Measurements from ENCODE around the gene SYT14. TPM values are rescaled to one million over a fixed set of nuclear protein-coding genes. Genes with fewer than 3 reads are reported as not detected.

Gene SYT14
- total RNA-seq, 4 donors from 2014 or later: 0.11 to 0.42 (median 0.15) TPM

DNA sequence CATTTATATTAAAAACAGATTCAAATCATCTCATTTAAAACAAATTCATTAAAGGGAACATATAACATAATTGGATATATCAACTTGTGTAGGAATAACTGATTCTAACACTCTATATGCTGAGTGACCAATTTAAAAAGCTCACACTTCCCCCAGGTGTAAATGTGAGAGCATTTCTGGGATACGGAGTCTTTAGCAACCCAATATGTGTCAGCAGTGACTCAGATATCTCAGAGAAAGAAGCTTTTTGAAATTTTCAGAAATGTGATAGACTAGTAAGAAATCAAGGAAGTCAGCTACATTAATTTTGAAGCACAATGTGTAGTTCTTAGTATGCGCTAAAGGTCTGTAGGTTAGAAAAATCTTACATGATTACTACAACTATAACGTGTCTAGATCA, 206.7 kb downstream of the SYT14 start:
- no peak for DNase-seq (ENCODE audit: extremely low spot score)
- Histone ChIP-seq H3K27ac (replicated peaks in 1 of 4) (no peak overlapping the region), H3K36me3 (no peaks in the 10 kb centered on the region), H3K9me3 (no peaks in the 10 kb centered on the region), H3K27me3 (peaks cover 0 to 6% (median 0%) of the 10 kb centered on the region in 4 donors), H3K4me3 (no peak overlapping the region), H3K4me1 (no peaks in the 10 kb centered on the region)
- TF ChIP-seq EP300 (IDR thresholded peaks at IDR 0.05): no peak
- no peak for TF ChIP-seq POLR2AphosphoS5 (IDR thresholded peaks at IDR 0.05)
- TF ChIP-seq, protein P1, sequence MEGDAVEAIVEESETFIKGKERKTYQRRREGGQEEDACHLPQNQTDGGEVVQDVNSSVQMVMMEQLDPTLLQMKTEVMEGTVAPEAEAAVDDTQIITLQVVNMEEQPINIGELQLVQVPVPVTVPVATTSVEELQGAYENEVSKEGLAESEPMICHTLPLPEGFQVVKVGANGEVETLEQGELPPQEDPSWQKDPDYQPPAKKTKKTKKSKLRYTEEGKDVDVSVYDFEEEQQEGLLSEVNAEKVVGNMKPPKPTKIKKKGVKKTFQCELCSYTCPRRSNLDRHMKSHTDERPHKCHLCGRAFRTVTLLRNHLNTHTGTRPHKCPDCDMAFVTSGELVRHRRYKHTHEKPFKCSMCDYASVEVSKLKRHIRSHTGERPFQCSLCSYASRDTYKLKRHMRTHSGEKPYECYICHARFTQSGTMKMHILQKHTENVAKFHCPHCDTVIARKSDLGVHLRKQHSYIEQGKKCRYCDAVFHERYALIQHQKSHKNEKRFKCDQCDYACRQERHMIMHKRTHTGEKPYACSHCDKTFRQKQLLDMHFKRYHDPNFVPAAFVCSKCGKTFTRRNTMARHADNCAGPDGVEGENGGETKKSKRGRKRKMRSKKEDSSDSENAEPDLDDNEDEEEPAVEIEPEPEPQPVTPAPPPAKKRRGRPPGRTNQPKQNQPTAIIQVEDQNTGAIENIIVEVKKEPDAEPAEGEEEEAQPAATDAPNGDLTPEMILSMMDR (IDR thresholded peaks at IDR 0.05): no peak
- no peak for TF ChIP-seq POLR2A (IDR thresholded peaks at IDR 0.05; ENCODE audit: low read depth)
- intact Hi-C loops (cut with DNase I): loop anchor here (5.0 kb wide), 1 partner anchor 258 kb away; no protein-coding TSS in a partner anchor
- 64% methylated on average over 3 of the region's 3 CpGs for WGBS

DNA sequence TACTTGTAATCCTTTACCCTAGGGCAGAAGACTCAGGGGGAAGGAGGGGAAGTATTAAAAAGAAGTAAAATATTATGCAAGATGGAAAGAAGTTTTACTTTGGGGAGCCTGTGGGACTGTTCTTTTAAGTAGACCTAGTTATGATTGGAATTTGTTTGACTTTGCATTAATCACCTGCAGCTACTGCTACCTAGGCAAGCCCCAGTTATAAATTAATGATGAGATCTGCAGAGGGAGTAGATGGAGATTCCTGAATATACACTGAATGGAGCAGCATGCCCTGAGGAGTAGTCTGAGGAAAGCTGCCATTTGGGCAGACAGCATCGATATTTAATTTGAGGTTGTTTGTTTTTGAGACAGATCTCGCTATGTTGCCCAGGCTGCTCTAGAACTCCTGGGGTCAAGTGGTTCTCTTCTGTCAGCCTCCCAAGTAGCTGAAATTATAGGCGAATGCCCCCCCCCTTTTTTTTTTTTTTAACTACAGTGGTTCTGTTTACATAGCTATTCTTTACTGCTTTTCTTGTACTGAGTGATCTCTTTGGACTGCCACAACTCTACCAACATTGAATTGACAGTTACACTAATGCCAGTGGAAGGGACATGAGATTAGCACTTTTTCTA, 213.1 kb downstream of the SYT14 start:
- intact Hi-C loops (cut with DNase I): no loop called here
- DNase-seq (ENCODE audit: extremely low spot score): no peak
- Histone ChIP-seq H3K4me3 (no peak overlapping the region), H3K9me3 (no peaks in the 10 kb centered on the region), H3K27ac (replicated peaks in 1 of 4) (no peak overlapping the region), H3K4me1 (no peaks in the 10 kb centered on the region), H3K36me3 (no peaks in the 10 kb centered on the region), H3K27me3 (no peaks in the 10 kb centered on the region)
- 64% methylated on average over 3 of the region's 3 CpGs for WGBS
- TF ChIP-seq POLR2AphosphoS5 (IDR thresholded peaks at IDR 0.05) (no peak), EP300 (IDR thresholded peaks at IDR 0.05) (no peak), POLR2A (IDR thresholded peaks at IDR 0.05; ENCODE audit: low read depth) (no peak)
- TF ChIP-seq, protein P1 (IDR thresholded peaks at IDR 0.05): no peak

DNA sequence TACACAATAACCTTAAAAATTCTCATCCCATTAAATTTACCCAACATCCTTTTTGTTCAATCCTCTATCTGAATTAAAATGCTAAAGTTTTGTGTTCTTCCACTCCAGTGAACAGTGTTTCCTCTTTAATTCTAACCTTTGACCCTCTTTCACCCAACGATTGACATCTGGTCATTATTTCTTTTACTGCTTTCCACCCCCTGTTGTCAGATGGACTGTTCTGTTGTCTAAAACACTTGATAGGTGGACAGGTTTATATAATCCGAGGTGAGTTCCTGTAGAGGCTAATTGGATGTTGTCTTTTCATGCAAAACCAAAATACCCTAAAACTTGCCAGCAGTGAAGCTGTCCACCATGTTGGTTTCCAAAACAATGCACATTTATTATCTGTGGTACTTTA, 221.2 kb downstream of the SYT14 start:
- WGBS: 64% methylated on average over 2 of the region's 2 CpGs
- no peak for DNase-seq (ENCODE audit: extremely low spot score)
- Histone ChIP-seq H3K4me3 (no peak overlapping the region), H3K9me3 (no peaks in the 10 kb centered on the region), H3K4me1 (no peaks in the 10 kb centered on the region), H3K36me3 (no peaks in the 10 kb centered on the region), H3K27me3 (no peaks in the 10 kb centered on the region), H3K27ac (replicated peaks in 1 of 4) (no peak overlapping the region)
- no peak for TF ChIP-seq POLR2A (IDR thresholded peaks at IDR 0.05; ENCODE audit: low read depth)
- TF ChIP-seq POLR2AphosphoS5 (IDR thresholded peaks at IDR 0.05): no peak
- TF ChIP-seq EP300 (IDR thresholded peaks at IDR 0.05): no peak
- TF ChIP-seq, protein P1 (IDR thresholded peaks at IDR 0.05): no peak
- intact Hi-C loops (cut with DNase I): no loop called here

DNA sequence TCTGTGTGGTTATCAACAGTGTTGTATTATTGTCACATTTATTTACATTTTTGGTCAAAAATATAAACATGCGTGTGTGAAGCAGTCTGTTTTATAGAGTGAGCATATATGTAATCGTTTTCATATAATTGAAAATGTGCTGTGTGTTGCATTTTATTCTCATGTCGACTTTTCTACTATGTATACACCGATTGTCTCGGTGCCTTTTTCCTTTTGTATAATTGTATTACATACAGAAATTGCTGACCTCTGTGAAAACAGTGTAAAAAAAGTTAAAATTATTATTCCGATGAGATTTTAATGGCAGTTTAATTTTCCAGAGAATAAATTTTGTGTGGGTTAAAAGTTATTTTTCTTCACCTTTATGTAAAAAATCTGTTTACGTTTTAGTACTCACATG, 232.2 kb downstream of the SYT14 start:
- H3K27ac ChIP-seq (replicated peaks in 1 of 4): no peak overlapping the region
- no peaks in the 10 kb centered on the region for H3K36me3 ChIP-seq
- peaks cover 0 to 17% (median 0%) of the 10 kb centered on the region in 4 donors for H3K27me3 ChIP-seq
- H3K4me3 ChIP-seq: no peak overlapping the region
- no peak for DNase-seq (ENCODE audit: extremely low spot score)
- no peaks in the 10 kb centered on the region for H3K9me3 ChIP-seq
- TF ChIP-seq POLR2AphosphoS5 (IDR thresholded peaks at IDR 0.05) (no peak), POLR2A (IDR thresholded peaks at IDR 0.05; ENCODE audit: low read depth) (no peak), EP300 (IDR thresholded peaks at IDR 0.05) (no peak)
- TF ChIP-seq, protein P1 (IDR thresholded peaks at IDR 0.05): no peak
- WGBS: 57% methylated on average over 7 of the region's 7 CpGs
- H3K4me1 ChIP-seq: no peaks in the 10 kb centered on the region
- intact Hi-C loops (cut with DNase I): no loop called here

DNA sequence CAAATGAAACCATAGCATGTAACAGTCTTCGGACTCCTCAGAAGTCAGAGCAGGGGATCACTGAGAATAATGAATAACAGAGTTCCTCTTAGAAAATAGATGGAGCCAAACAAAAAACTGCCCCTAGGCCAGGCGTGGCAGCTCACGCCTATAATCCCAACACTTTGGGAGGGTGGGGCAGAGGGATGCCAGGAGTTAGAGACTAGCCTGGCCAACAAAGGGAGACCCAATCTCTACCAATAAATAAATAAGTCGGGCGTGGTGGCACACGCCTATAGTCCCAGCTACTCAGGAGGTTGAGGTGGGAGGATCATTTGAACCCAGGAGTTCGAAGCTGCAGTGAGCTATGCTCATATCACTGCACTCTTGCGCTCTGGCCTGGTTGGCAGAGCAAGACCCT, 236.1 kb downstream of the SYT14 start:
- 91% methylated on average over 8 of the region's 8 CpGs for WGBS
- DNase-seq (ENCODE audit: extremely low spot score): no peak
- Histone ChIP-seq H3K27me3 (peaks cover 0 to 17% (median 0%) of the 10 kb centered on the region in 4 donors), H3K4me1 (no peaks in the 10 kb centered on the region), H3K4me3 (no peak overlapping the region), H3K36me3 (no peaks in the 10 kb centered on the region), H3K9me3 (no peaks in the 10 kb centered on the region), H3K27ac (replicated peaks in 1 of 4) (no peak overlapping the region)
- intact Hi-C loops (cut with DNase I): no loop called here
- no peak for TF ChIP-seq POLR2AphosphoS5 (IDR thresholded peaks at IDR 0.05)
- TF ChIP-seq, protein P1 (IDR thresholded peaks at IDR 0.05): no peak
- no peak for TF ChIP-seq EP300 (IDR thresholded peaks at IDR 0.05)
- no peak for TF ChIP-seq POLR2A (IDR thresholded peaks at IDR 0.05; ENCODE audit: low read depth)
